GM12891 (cell line): ENCODE measurements around the gene DDIAS.

Experiments
- POLR2A ChIP-seq: IDR thresholded peaks from 2 replicates; pipeline ENCODE4 v1.6.1; 2011; ENCODE audit warnings: low read depth, low read length, control low read depth
- POLR2AphosphoS5 ChIP-seq: IDR thresholded peaks from 2 replicates; pipeline ENCODE4 v1.6.1; 2011; ENCODE audit warnings: low read depth, low read length, control low read depth
- SPI1 ChIP-seq: IDR thresholded peaks from 2 replicates; pipeline ENCODE4 v1.6.1; 2011; ENCODE audit warnings: low read depth, low read length, control low read depth
- TAF1 ChIP-seq: IDR thresholded peaks from 2 replicates; pipeline ENCODE4 v1.6.1; 2011; ENCODE audit warnings: low read depth, low read length, control low read depth

- no peak for TF ChIP-seq POLR2A
- no peak for TF ChIP-seq TAF1
- TF ChIP-seq POLR2AphosphoS5, result no peak
- TF ChIP-seq SPI1, result no peak
Observed at GRCh38 chr11:82869657-82870056, 31.9 kb upstream of the DDIAS start.
